ENCODE measurements around the gene PSMB11.

The PSMB11 gene

DNA sequence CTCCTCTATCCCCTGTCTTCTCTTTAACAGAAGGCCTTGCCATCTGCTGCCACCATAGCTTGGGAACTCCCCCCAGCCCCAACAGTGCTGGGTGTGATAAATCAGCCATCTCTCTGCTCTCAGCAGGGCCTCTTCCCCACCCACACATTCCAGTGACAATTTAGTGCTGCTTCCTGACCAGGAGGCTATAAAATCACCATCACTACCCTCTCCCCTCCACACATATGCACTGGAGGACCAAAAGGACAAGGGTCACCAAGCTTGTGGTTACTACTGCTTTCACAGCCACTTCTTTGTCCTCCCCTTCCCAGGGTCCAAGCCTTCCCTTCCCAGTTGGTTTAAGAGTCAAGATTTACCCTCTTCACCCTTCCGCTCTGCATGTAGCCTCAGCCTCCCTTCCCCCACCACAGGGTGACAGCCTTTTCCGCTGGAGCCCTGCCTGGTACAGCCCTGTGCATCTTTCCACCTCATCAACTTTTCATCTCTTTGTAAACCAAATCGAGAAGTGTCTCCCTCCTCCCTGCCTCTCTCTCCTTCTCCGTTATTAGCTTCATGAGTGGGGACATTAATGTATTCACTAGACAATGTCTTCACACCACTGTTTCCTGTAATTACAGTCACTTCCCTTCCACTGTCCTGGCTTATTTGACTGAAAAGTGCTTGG, 16.7 kb upstream of the PSMB11 start:
- peaks cover 0 to 2% of the 10 kb centered on the region in 2 donors for H3K4me1 ChIP-seq (ENCODE audit: control insufficient read depth in 2 of 2, insufficient read depth in 2 of 2, low read length in 2 of 2)
- peaks cover 12 to 18% of the 10 kb centered on the region in 2 donors for H3K36me3 ChIP-seq (ENCODE audit: control insufficient read depth in 2 of 2, insufficient read depth in 2 of 2, low read length in 2 of 2)
- no peak overlapping the region for H3K4me3 ChIP-seq (ENCODE audit: low read length in 2 of 2)
- no peaks in the 10 kb centered on the region for H3K27me3 ChIP-seq (ENCODE audit: control insufficient read depth in 2 of 2, insufficient read depth in 2 of 2, low read length in 2 of 2)
- no peak overlapping the region for H3K9ac ChIP-seq (ENCODE audit: low read depth in 1 of 2, low read length in 2 of 2)
- H3K27ac ChIP-seq (ENCODE audit: low read depth in 2 of 2, low read length in 2 of 2) = no peak overlapping the region
- no peaks in the 10 kb centered on the region for H3K9me3 ChIP-seq (ENCODE audit: control insufficient read depth in 2 of 2, low read length in 2 of 2)

DNA sequence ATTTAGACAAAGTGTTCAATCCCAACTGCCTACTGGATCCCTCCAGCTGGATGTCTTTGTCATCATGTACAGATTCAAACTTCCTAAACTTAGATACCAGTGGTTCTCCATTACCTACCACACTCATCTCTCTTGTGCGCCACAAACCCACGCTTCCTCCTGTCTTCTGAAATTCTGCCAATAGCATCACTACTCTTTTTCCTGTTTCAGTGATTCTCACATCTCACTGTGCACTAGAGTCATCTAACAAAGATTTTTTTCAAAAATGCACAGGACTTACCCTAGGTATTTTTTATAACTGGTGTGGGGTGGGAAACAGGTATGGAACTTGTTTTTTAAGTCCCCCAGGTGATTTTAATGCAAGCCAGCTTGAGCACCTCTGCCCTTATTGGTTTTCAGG, 13.2 kb upstream of the PSMB11 start:
- H3K36me3 ChIP-seq (ENCODE audit: control insufficient read depth in 2 of 2, insufficient read depth in 2 of 2, low read length in 2 of 2) = peaks cover 29 to 33% of the 10 kb centered on the region in 2 donors
- no peaks in the 10 kb centered on the region for H3K9me3 ChIP-seq (ENCODE audit: control insufficient read depth in 2 of 2, low read length in 2 of 2)
- H3K4me3 ChIP-seq (ENCODE audit: low read length in 2 of 2) = no peak overlapping the region
- H3K9ac ChIP-seq (ENCODE audit: low read depth in 1 of 2, low read length in 2 of 2) = no peak overlapping the region
- no peak overlapping the region for H3K27ac ChIP-seq (ENCODE audit: low read depth in 2 of 2, low read length in 2 of 2)
- no peaks in the 10 kb centered on the region for H3K27me3 ChIP-seq (ENCODE audit: control insufficient read depth in 2 of 2, insufficient read depth in 2 of 2, low read length in 2 of 2)
- peaks cover 6 to 9% of the 10 kb centered on the region in 2 donors for H3K4me1 ChIP-seq (ENCODE audit: control insufficient read depth in 2 of 2, insufficient read depth in 2 of 2, low read length in 2 of 2)

DNA sequence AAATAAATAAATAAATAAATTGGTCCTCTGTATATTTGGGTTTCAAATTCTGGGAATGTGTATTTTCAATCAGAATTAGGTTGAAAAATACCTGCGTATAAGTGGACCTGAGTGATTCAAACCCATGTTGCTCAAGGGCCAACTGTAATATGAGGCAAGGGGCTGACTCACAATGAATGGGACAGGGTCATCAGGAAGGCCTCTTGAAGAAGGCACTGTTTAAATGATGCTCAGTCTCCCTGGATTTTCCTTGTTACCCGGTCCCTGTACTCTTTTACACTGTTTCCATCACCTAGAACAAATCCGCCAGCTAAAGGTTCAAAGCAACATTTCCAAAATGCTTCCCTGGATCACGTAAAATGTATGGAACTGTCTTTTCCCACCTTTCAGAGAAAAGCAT, 11.1 kb upstream of the PSMB11 start:
- H3K27me3 ChIP-seq (ENCODE audit: control insufficient read depth in 2 of 2, insufficient read depth in 2 of 2, low read length in 2 of 2) = no peaks in the 10 kb centered on the region
- H3K9ac ChIP-seq (ENCODE audit: low read depth in 1 of 2, low read length in 2 of 2) = no peak overlapping the region
- H3K4me1 ChIP-seq (ENCODE audit: control insufficient read depth in 2 of 2, insufficient read depth in 2 of 2, low read length in 2 of 2) = peaks cover 11 to 12% of the 10 kb centered on the region in 2 donors
- peaks cover 21 to 22% of the 10 kb centered on the region in 2 donors for H3K36me3 ChIP-seq (ENCODE audit: control insufficient read depth in 2 of 2, insufficient read depth in 2 of 2, low read length in 2 of 2)
- H3K9me3 ChIP-seq (ENCODE audit: control insufficient read depth in 2 of 2, low read length in 2 of 2) = no peaks in the 10 kb centered on the region
- no peak overlapping the region for H3K4me3 ChIP-seq (ENCODE audit: low read length in 2 of 2)
- H3K27ac ChIP-seq (ENCODE audit: low read depth in 2 of 2, low read length in 2 of 2) = no peak overlapping the region

GRCh38 chr14:23033251-23033727, 8.7 kb upstream of the PSMB11 start:
- H3K4me1 ChIP-seq (ENCODE audit: control insufficient read depth in 2 of 2, insufficient read depth in 2 of 2, low read length in 2 of 2) = peaks cover 11 to 12% of the 10 kb centered on the region in 2 donors
- H3K4me3 ChIP-seq (ENCODE audit: low read length in 2 of 2) = peak overlapping the region in 1 of 2 donors; percentile 81
- H3K27me3 ChIP-seq (ENCODE audit: control insufficient read depth in 2 of 2, insufficient read depth in 2 of 2, low read length in 2 of 2) = no peaks in the 10 kb centered on the region
- no peak overlapping the region for H3K27ac ChIP-seq (ENCODE audit: low read depth in 2 of 2, low read length in 2 of 2)
- no peaks in the 10 kb centered on the region for H3K9me3 ChIP-seq (ENCODE audit: control insufficient read depth in 2 of 2, low read length in 2 of 2)
- H3K36me3 ChIP-seq (ENCODE audit: control insufficient read depth in 2 of 2, insufficient read depth in 2 of 2, low read length in 2 of 2) = peaks cover 17 to 19% of the 10 kb centered on the region in 2 donors
- H3K9ac ChIP-seq (ENCODE audit: low read depth in 1 of 2, low read length in 2 of 2) = no peak overlapping the region

- H3K4me1 ChIP-seq (ENCODE audit: control insufficient read depth in 2 of 2, insufficient read depth in 2 of 2, low read length in 2 of 2) = peaks cover 11 to 12% of the 10 kb centered on the region in 2 donors
- H3K36me3 ChIP-seq (ENCODE audit: control insufficient read depth in 2 of 2, insufficient read depth in 2 of 2, low read length in 2 of 2) = peaks cover 14 to 17% of the 10 kb centered on the region in 2 donors
- H3K27ac ChIP-seq (ENCODE audit: low read depth in 2 of 2, low read length in 2 of 2) = peak overlapping the region; percentile 89 to 95
- H3K9ac ChIP-seq (ENCODE audit: low read depth in 1 of 2, low read length in 2 of 2) = peak overlapping the region; percentile 68 to 90
- no peaks in the 10 kb centered on the region for H3K9me3 ChIP-seq (ENCODE audit: control insufficient read depth in 2 of 2, low read length in 2 of 2)
- no peaks in the 10 kb centered on the region for H3K27me3 ChIP-seq (ENCODE audit: control insufficient read depth in 2 of 2, insufficient read depth in 2 of 2, low read length in 2 of 2)
- peak overlapping the region; percentile 81 to 92 for H3K4me3 ChIP-seq (ENCODE audit: low read length in 2 of 2)
Observed at GRCh38 chr14:23033801-23034497, 8.1 kb upstream of the PSMB11 start.

DNA sequence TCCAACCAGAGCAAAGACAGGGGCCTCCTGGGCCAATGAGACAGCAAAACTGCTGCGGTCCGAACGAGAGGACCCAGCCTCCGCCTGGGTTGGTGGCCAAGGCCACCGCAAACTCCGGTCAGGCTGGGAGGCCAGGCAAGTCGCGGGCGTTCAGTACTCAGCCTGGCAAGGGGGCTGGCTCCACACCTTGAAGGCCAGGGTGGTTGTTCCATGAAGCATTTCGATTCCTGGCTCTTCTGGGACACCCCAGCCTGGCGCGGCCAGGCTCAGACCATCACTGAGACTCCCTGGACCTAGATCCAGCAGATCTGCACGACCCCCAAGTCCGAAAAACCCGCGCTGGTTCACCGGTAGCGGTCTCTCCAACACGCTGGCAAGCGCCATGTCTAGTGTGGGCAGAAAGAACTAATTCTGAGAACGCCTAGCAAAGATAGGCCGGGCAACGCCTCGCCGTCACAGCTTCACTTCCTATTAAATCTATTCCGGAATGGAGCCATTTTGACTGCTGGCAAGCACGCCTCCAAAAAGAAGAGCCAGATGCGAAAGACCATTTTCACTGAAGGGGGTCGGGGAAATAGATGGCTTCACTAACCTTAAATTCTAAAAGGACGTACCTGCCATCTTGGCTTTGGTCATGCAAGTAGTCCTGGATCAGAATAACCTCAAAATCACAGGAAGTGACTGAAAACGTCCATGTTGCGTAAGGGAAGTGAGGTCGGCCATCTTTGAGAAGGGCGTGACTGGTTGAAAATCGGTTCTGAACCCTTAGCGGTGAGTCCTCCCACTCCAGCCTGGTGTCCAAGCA, 7.3 kb upstream of the PSMB11 start, which contains the start of gene PSMB5:
PSMB5 (minus strand) TSS at position 403 of the 805 bp plus-strand sequence; CDS start at position 384, 19 bp downstream.
- Histone ChIP-seq H3K9me3 (ENCODE audit: control insufficient read depth in 2 of 2, low read length in 2 of 2) (no peaks in the 10 kb centered on the region), H3K4me1 (ENCODE audit: control insufficient read depth in 2 of 2, insufficient read depth in 2 of 2, low read length in 2 of 2) (peaks cover 8 to 12% of the 10 kb centered on the region in 2 donors), H3K4me3 (ENCODE audit: low read length in 2 of 2) (peak within 1 kb of the TSS; percentile 81 to 92), H3K27ac (ENCODE audit: low read depth in 2 of 2, low read length in 2 of 2) (peak within 1 kb of the TSS; percentile 89 to 95), H3K36me3 (ENCODE audit: control insufficient read depth in 2 of 2, insufficient read depth in 2 of 2, low read length in 2 of 2) (peaks cover 14 to 17% of the 10 kb centered on the region in 2 donors), H3K9ac (ENCODE audit: low read depth in 1 of 2, low read length in 2 of 2) (peak within 1 kb of the TSS; percentile 68 to 90), H3K27me3 (ENCODE audit: control insufficient read depth in 2 of 2, insufficient read depth in 2 of 2, low read length in 2 of 2) (no peaks in the 10 kb centered on the region)

DNA sequence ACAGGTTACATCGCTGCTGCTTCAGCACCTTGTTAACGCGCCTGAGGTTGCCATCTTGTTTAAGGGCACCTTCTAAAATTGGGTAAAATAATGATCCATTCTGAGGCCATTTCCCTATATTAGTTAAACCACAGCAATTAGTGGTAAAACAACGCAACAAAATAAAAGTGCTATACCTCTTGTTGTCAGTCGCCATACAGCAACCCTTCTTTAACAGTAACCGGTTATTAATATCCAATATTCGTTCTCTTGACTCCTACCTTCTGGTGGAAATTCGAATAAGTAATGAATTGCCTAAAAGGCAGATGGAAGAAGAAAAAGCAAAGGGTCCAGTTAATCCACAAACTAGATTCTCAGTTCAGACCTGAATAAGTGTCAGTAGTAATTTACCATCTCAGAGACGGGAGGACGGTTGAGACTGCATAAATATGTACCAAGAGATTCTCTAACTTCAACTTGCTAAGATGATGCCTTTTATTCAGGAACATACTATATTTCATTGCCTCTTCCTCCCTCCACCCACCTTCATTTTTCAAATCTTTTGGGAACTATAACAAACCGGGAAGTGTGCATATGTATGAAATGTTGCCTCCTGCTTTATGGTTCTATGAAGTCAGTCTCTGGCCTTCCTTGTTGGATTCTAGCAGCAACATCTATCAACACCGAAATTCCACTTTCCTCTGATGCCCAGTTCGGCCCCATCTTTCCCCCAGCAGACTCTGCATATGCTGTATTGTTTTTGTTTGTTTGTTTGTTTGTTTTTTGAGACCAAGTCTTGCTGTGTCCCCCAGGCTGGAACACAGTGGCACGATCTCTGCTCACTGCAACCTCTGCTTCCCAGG, 6.5 kb upstream of the PSMB11 start:
- peak overlapping the region; percentile 81 to 92 for H3K4me3 ChIP-seq (ENCODE audit: low read length in 2 of 2)
- peaks cover 8 to 12% of the 10 kb centered on the region in 2 donors for H3K4me1 ChIP-seq (ENCODE audit: control insufficient read depth in 2 of 2, insufficient read depth in 2 of 2, low read length in 2 of 2)
- H3K27ac ChIP-seq (ENCODE audit: low read depth in 2 of 2, low read length in 2 of 2) = peak overlapping the region; percentile 89 to 95
- H3K9me3 ChIP-seq (ENCODE audit: control insufficient read depth in 2 of 2, low read length in 2 of 2) = no peaks in the 10 kb centered on the region
- H3K9ac ChIP-seq (ENCODE audit: low read depth in 1 of 2, low read length in 2 of 2) = peak overlapping the region; percentile 68 to 90
- H3K36me3 ChIP-seq (ENCODE audit: control insufficient read depth in 2 of 2, insufficient read depth in 2 of 2, low read length in 2 of 2) = peaks cover 14 to 17% of the 10 kb centered on the region in 2 donors
- H3K27me3 ChIP-seq (ENCODE audit: control insufficient read depth in 2 of 2, insufficient read depth in 2 of 2, low read length in 2 of 2) = no peaks in the 10 kb centered on the region

- Histone ChIP-seq H3K27me3 (ENCODE audit: control insufficient read depth in 2 of 2, insufficient read depth in 2 of 2, low read length in 2 of 2) (no peaks in the 10 kb centered on the region), H3K36me3 (ENCODE audit: control insufficient read depth in 2 of 2, insufficient read depth in 2 of 2, low read length in 2 of 2) (no peaks in the 10 kb centered on the region), H3K9ac (ENCODE audit: low read depth in 1 of 2, low read length in 2 of 2) (no peak overlapping the region), H3K4me1 (ENCODE audit: control insufficient read depth in 2 of 2, insufficient read depth in 2 of 2, low read length in 2 of 2) (no peaks in the 10 kb centered on the region), H3K9me3 (ENCODE audit: control insufficient read depth in 2 of 2, low read length in 2 of 2) (no peaks in the 10 kb centered on the region), H3K4me3 (ENCODE audit: low read length in 2 of 2) (no peak overlapping the region), H3K27ac (ENCODE audit: low read depth in 2 of 2, low read length in 2 of 2) (no peak overlapping the region)
Observed at GRCh38 chr14:23040100-23040499, 1.9 kb upstream of the PSMB11 start.

- Histone ChIP-seq H3K4me1 (ENCODE audit: control insufficient read depth in 2 of 2, insufficient read depth in 2 of 2, low read length in 2 of 2) (no peaks in the 10 kb centered on the region), H3K9ac (ENCODE audit: low read depth in 1 of 2, low read length in 2 of 2) (no peak overlapping the region), H3K27ac (ENCODE audit: low read depth in 2 of 2, low read length in 2 of 2) (no peak overlapping the region), H3K9me3 (ENCODE audit: control insufficient read depth in 2 of 2, low read length in 2 of 2) (no peaks in the 10 kb centered on the region), H3K27me3 (ENCODE audit: control insufficient read depth in 2 of 2, insufficient read depth in 2 of 2, low read length in 2 of 2) (no peaks in the 10 kb centered on the region), H3K36me3 (ENCODE audit: control insufficient read depth in 2 of 2, insufficient read depth in 2 of 2, low read length in 2 of 2) (no peaks in the 10 kb centered on the region), H3K4me3 (ENCODE audit: low read length in 2 of 2) (no peak overlapping the region)
Observed at GRCh38 chr14:23041729-23042128, 283 bp upstream of the PSMB11 start.
